DND-41 (cell line): ENCODE measurements around the gene ZFYVE16.

Experiments used
- ATAC-seq: fragments of 200-7000 bp; cut with Tn5 transposase; 3 replicates; pipeline ENCODE4 v1.9.1; 2021; ENCODE audit warnings: low read depth; ENCODE audit not compliant: insufficient read depth
- DNase-seq: peaks from one replicate; pipeline ENCODE4 v3.0.0-alpha.2; 2020
- H2AFZ ChIP-seq: 2 replicates; pipeline ENCODE4 v1.6.0; 2012; ENCODE audit warnings: low read depth, low read length
- H3K27ac ChIP-seq: 2 replicates; pipeline ENCODE4 v1.5.1; 2012; ENCODE audit warnings: low read length, inconsistent platforms
- H3K27me3 ChIP-seq: fragments of 200-600 bp; sonication (generic); 2 replicates; pipeline ENCODE4 v1.6.0; 2012; ENCODE audit warnings: low read length, mild to moderate bottlenecking, inconsistent platforms; ENCODE audit not compliant: insufficient read depth, poor library complexity
- H3K36me3 ChIP-seq: 2 replicates; pipeline ENCODE4 v1.5.1; 2012; ENCODE audit warnings: low read length, inconsistent platforms; ENCODE audit not compliant: insufficient read depth
- H3K4me1 ChIP-seq: 2 replicates; pipeline ENCODE4 v1.5.1; 2012; ENCODE audit warnings: mild to moderate bottlenecking, low read length; ENCODE audit not compliant: insufficient read depth
- H3K4me2 ChIP-seq: 2 replicates; pipeline ENCODE4 v1.6.0; 2012; ENCODE audit warnings: mild to moderate bottlenecking, moderate library complexity, low read length, inconsistent platforms; ENCODE audit not compliant: insufficient read depth
- H3K4me3 ChIP-seq, 2 experiments: fragments of 200-600 bp in 1 of 2; shearing (Covaris generic) in 1 of 2; 2 replicates each; pipeline ENCODE4 v1.5.1; 2012 to 2016; ENCODE audit warnings: inconsistent platforms in 2 of 2, low read length in 2 of 2, mild to moderate bottlenecking in 2 of 2, low read depth in 1 of 2, moderate library complexity in 1 of 2
- H3K79me2 ChIP-seq: 2 replicates; pipeline ENCODE4 v1.6.0; 2012; ENCODE audit warnings: low read length, inconsistent platforms; ENCODE audit not compliant: insufficient read depth
- H3K9ac ChIP-seq: 2 replicates; pipeline ENCODE4 v1.6.0; 2012; ENCODE audit warnings: low read depth, mild to moderate bottlenecking, inconsistent platforms, low read length, moderate library complexity
- H3K9me3 ChIP-seq: 2 replicates; pipeline ENCODE4 v1.5.1; 2012; ENCODE audit warnings: low read length, moderate library complexity, mild to moderate bottlenecking, inconsistent platforms; ENCODE audit not compliant: insufficient read depth, severe bottlenecking
- H4K20me1 ChIP-seq: 2 replicates; pipeline ENCODE4 v1.6.0; 2012; ENCODE audit warnings: low read length; ENCODE audit not compliant: insufficient read depth
- CTCF ChIP-seq: IDR thresholded peaks from 2 replicates; pipeline ENCODE4 v1.5.1; 2012; ENCODE audit warnings: borderline replicate concordance, low read length, moderate library complexity, mild to moderate bottlenecking; ENCODE audit not compliant: poor library complexity, severe bottlenecking; ENCODE audit errors: extremely low read depth
- EZH2 ChIP-seq: IDR thresholded peaks from 3 replicates; pipeline ENCODE4 v1.6.1; 2012; ENCODE audit warnings: borderline replicate concordance, low read depth, mild to moderate bottlenecking, moderate library complexity, low read length, inconsistent platforms; ENCODE audit not compliant: severe bottlenecking

ZFYVE16 gene

GRCh38 chr5:80507663-80508062 lies 99.8 kb downstream of the ZFYVE16 start:
- no peak for ATAC-seq
- no peaks in the 10 kb centered on the region for H3K36me3 ChIP-seq
- H3K27ac ChIP-seq, result no peak overlapping the region
- H3K4me3 ChIP-seq, result no peak overlapping the region
- H3K79me2 ChIP-seq, result no peaks in the 10 kb centered on the region
- H3K9ac ChIP-seq, result no peak overlapping the region
- TF ChIP-seq EZH2, result no peak
- TF ChIP-seq CTCF, result no peak
- no peak overlapping the region for H3K4me2 ChIP-seq
- no peak for DNase-seq
- H3K27me3 ChIP-seq, result no peaks in the 10 kb centered on the region
- H2AFZ ChIP-seq, result no peak overlapping the region
- no peaks in the 10 kb centered on the region for H4K20me1 ChIP-seq
- H3K4me1 ChIP-seq, result no peaks in the 10 kb centered on the region
- no peaks in the 10 kb centered on the region for H3K9me3 ChIP-seq

GRCh38 chr5:80508844-80509243 lies 101.0 kb downstream of the ZFYVE16 start:
- DNase-seq (no peak), ATAC-seq (no peak)
- H3K4me3 ChIP-seq, result no peak overlapping the region
- H3K27me3 ChIP-seq, result no peaks in the 10 kb centered on the region
- no peak overlapping the region for H2AFZ ChIP-seq
- no peaks in the 10 kb centered on the region for H4K20me1 ChIP-seq
- no peak overlapping the region for H3K27ac ChIP-seq
- TF ChIP-seq CTCF (no peak), EZH2 (no peak)
- H3K4me2 ChIP-seq, result no peak overlapping the region
- H3K79me2 ChIP-seq, result no peaks in the 10 kb centered on the region
- no peaks in the 10 kb centered on the region for H3K9me3 ChIP-seq
- no peaks in the 10 kb centered on the region for H3K36me3 ChIP-seq
- H3K4me1 ChIP-seq, result no peaks in the 10 kb centered on the region
- no peak overlapping the region for H3K9ac ChIP-seq

GRCh38 chr5:80509362-80509761 lies 101.5 kb downstream of the ZFYVE16 start:
- Histone ChIP-seq H3K4me2 (no peak overlapping the region), H4K20me1 (no peaks in the 10 kb centered on the region), H3K27ac (no peak overlapping the region), H3K27me3 (no peaks in the 10 kb centered on the region), H3K9me3 (no peaks in the 10 kb centered on the region), H3K9ac (no peak overlapping the region), H3K79me2 (no peaks in the 10 kb centered on the region), H3K36me3 (no peaks in the 10 kb centered on the region), H3K4me3 (no peak overlapping the region), H3K4me1 (no peaks in the 10 kb centered on the region), H2AFZ (no peak overlapping the region)
- TF ChIP-seq EZH2, result no peak
- no peak for TF ChIP-seq CTCF
- ATAC-seq (no peak), DNase-seq (no peak)

GRCh38 chr5:80516826-80517225 lies 109.0 kb downstream of the ZFYVE16 start:
- Histone ChIP-seq H3K4me2 (no peak overlapping the region), H2AFZ (no peak overlapping the region)
- no peak for DNase-seq

More at GRCh38 chr5:80516826-80517225, 109.0 kb downstream of the ZFYVE16 start:
- no peaks in the 10 kb centered on the region for H3K36me3 ChIP-seq
- H3K9me3 ChIP-seq, result no peaks in the 10 kb centered on the region
- TF ChIP-seq CTCF (no peak), EZH2 (no peak)
- H3K4me1 ChIP-seq, result no peaks in the 10 kb centered on the region
- H3K27me3 ChIP-seq, result no peaks in the 10 kb centered on the region
- H3K27ac ChIP-seq, result no peak overlapping the region
- H3K4me3 ChIP-seq, result no peak overlapping the region
- H3K79me2 ChIP-seq, result no peaks in the 10 kb centered on the region
- ATAC-seq, result no peak; the same call in 2 of the 3 replicates
- H4K20me1 ChIP-seq, result no peaks in the 10 kb centered on the region
- no peak overlapping the region for H3K9ac ChIP-seq
